ENCODE results near the gene GLYATL2.

Gene GLYATL2

DNA sequence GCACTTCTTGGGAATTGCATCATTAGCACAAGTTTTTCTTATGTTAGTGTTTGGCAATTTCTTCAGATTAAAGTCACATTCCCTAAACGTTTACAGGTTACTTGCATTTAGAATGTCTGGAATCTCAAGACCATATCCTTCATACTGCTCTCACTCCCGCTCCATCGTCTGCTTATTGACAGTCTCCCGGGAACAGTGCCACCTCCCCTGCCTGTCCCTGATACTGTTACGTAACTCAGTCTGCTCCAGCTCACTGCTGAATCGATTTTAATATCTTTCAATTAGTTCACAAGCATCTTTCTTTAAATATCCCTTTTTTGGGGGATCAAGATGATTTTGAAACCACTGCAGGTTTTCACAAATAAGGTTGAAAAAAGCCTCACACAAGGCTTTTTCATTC lies 48.2 kb downstream of the GLYATL2 start:
- no peak for DNase-seq

GRCh38 chr11:58788355-58789023 lies 56.0 kb downstream of the GLYATL2 start:
- DNase-seq: peak; percentile 57

- DNase-seq: no peak
These were observed 56.6 kb downstream of the GLYATL2 start for GRCh38 chr11:58787903-58788302.

DNA sequence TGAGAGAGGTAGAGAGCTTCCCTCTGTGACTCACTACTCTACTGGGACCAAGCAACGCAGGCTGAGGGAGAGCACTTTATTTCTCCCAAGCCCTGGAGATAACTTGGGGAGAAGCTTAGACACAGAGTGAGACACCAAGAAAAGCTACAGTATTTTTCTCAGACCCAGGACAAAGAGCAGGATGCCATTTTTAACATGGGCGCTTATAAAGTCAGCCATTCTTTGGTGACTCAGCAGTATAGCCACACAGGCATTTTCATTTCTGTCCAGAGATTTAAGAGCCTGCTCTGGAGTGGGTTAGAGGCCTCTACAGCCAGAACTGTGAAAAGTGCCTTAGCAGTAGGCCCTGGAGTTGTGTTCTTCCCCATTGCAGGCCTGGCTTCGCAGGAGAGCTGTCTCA lies 57.8 kb downstream of the GLYATL2 start:
- no peak for DNase-seq

DNA sequence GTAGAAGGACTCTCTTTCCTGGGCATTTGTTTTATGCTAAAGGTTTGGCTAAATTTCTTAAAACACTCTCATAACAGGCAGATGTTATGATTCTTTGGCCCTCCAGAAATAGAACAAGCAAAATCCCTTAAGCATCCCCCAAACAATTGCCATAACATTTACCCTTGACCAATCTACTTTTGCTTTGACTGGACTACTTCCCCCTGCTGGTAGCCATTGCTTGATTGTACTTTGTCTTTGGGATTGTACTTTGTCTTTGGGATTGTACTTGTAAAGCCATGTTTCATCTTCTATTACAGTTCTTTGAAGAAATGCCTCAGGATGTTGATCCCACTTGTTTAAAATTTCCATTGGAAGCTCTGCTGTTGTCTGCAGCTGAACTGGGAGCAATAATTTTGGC lies 59.5 kb downstream of the GLYATL2 start:
- no peak for DNase-seq
